ENCODE measurements around the gene CIDEC. TPM values are rescaled to one million over a fixed set of nuclear protein-coding genes. Genes with fewer than 3 reads are reported as not detected.

Gene CIDEC
- total and polyA plus RNA-seq, 4 donors, result 0.24 to 0.54 TPM; not detected in 2

GRCh38 chr3:9820543-9820942 is 59.5 kb downstream of the CIDEC start:
- H3K36me3 ChIP-seq (ENCODE audit: control insufficient read depth, insufficient read depth, low read length), result peaks cover 30% of the 10 kb centered on the region
- H3K4me1 ChIP-seq (ENCODE audit: control insufficient read depth, insufficient read depth, low read length), result no peaks in the 10 kb centered on the region
- 95% methylated on average over 12 of the region's 12 CpGs for WGBS (ENCODE audit: insufficient coverage)
- H3K4me3 ChIP-seq (ENCODE audit: low read depth, low read length), result no peak overlapping the region
- H3K27me3 ChIP-seq (ENCODE audit: control insufficient read depth, insufficient read depth, low read length), result no peaks in the 10 kb centered on the region
- no peak overlapping the region for H3K27ac ChIP-seq (ENCODE audit: low read depth, low read length)
- no peaks in the 10 kb centered on the region for H3K9me3 ChIP-seq (ENCODE audit: control insufficient read depth, insufficient read depth, low read length)
- no peak for DNase-seq (ENCODE audit: low read depth in 4 of 6, low spot score in 6 of 6)

- no peak overlapping the region for H3K27ac ChIP-seq (ENCODE audit: low read depth, low read length)
- WGBS (ENCODE audit: insufficient coverage), result 96% methylated on average over 6 of the region's 7 CpGs
Measured at GRCh38 chr3:9818666-9819335, 61.3 kb downstream of the CIDEC start.

GRCh38 chr3:9817436-9817835 is 62.6 kb downstream of the CIDEC start:
- Histone ChIP-seq H3K4me3 (ENCODE audit: low read depth, low read length) (no peak overlapping the region), H3K9me3 (ENCODE audit: control insufficient read depth, insufficient read depth, low read length) (no peaks in the 10 kb centered on the region), H3K27ac (ENCODE audit: low read depth, low read length) (no peak overlapping the region), H3K27me3 (ENCODE audit: control insufficient read depth, insufficient read depth, low read length) (no peaks in the 10 kb centered on the region), H3K4me1 (ENCODE audit: control insufficient read depth, insufficient read depth, low read length) (no peaks in the 10 kb centered on the region), H3K36me3 (ENCODE audit: control insufficient read depth, insufficient read depth, low read length) (peaks cover 43% of the 10 kb centered on the region)
- DNase-seq (ENCODE audit: low read depth in 4 of 6, low spot score in 6 of 6), result no peak
- 100% methylated on average over 1 of the region's 6 CpGs for WGBS (ENCODE audit: insufficient coverage)

More at GRCh38 chr3:9818666-9819335, 61.3 kb downstream of the CIDEC start:
- H3K4me3 ChIP-seq (ENCODE audit: low read depth, low read length), result no peak overlapping the region
- H3K9me3 ChIP-seq (ENCODE audit: control insufficient read depth, insufficient read depth, low read length), result no peaks in the 10 kb centered on the region
- H3K27me3 ChIP-seq (ENCODE audit: control insufficient read depth, insufficient read depth, low read length), result no peaks in the 10 kb centered on the region
- peaks cover 32% of the 10 kb centered on the region for H3K36me3 ChIP-seq (ENCODE audit: control insufficient read depth, insufficient read depth, low read length)
- DNase-seq (ENCODE audit: low read depth in 4 of 6, low spot score in 6 of 6), result no peak
- no peaks in the 10 kb centered on the region for H3K4me1 ChIP-seq (ENCODE audit: control insufficient read depth, insufficient read depth, low read length)

Small RNA genes lying within 50 kb of the gene (small RNA-seq; reads per million reads assigned to genes)
- gene RNU6-882P (ENCODE audit: low replicate concordance), result not detected

Other genes with a start within 250 kb of the CIDEC start
- gene MTMR14, start 230.7 kb downstream of the CIDEC start, total RNA-seq, result 10 to 100 TPM; 21.0 to 30.6 TPM
- gene MTMR14, start 230.7 kb downstream of the CIDEC start, polyA plus RNA-seq (ENCODE audit: insufficient read length in 2 of 2), result 10 to 100 TPM; 21.1 to 28.5 TPM
- gene CPNE9, start 176.4 kb downstream of the CIDEC start, total RNA-seq, result 1 to 10 TPM; 3.3 to 6.3 TPM
- gene CPNE9, start 176.4 kb downstream of the CIDEC start, polyA plus RNA-seq (ENCODE audit: insufficient read length in 2 of 2), result 1 to 10 TPM; 5.3 to 6.1 TPM
- 10 to 100 TPM; 10.4 to 18.9 TPM for gene BRPF1, start 148.5 kb downstream of the CIDEC start, total RNA-seq
- gene BRPF1, start 148.5 kb downstream of the CIDEC start, polyA plus RNA-seq (ENCODE audit: insufficient read length in 2 of 2), result 10 to 100 TPM; 15.2 to 16.7 TPM
- 10 to 100 TPM; 25.8 to 42.4 TPM for gene OGG1, start 130.3 kb downstream of the CIDEC start, total RNA-seq
- gene OGG1, start 130.3 kb downstream of the CIDEC start, polyA plus RNA-seq (ENCODE audit: insufficient read length in 2 of 2), result 10 to 100 TPM; 46.1 to 57.8 TPM
- 10 to 100 TPM; 36.3 to 64.4 TPM for gene CAMK1, start 110.3 kb downstream of the CIDEC start, total RNA-seq
- 10 to 100 TPM; 42.3 to 44.1 TPM for gene CAMK1, start 110.3 kb downstream of the CIDEC start, polyA plus RNA-seq (ENCODE audit: insufficient read length in 2 of 2)
- 10 to 100 TPM; 32.5 to 63.1 TPM for gene TADA3, start 87.8 kb downstream of the CIDEC start, total RNA-seq
- 10 to 100 TPM; 80.2 to 88.3 TPM for gene TADA3, start 87.8 kb downstream of the CIDEC start, polyA plus RNA-seq (ENCODE audit: insufficient read length in 2 of 2)
- 100 to 1,000 TPM; 109 to 131 TPM for gene ARPC4, start 87.2 kb downstream of the CIDEC start, total RNA-seq
- 100 to 1,000 TPM; 138 to 141 TPM for gene ARPC4, start 87.2 kb downstream of the CIDEC start, polyA plus RNA-seq (ENCODE audit: insufficient read length in 2 of 2)
- gene TTLL3, start 70.0 kb downstream of the CIDEC start, total RNA-seq, result 10 to 100 TPM; 32.4 to 50.6 TPM
- gene TTLL3, start 70.0 kb downstream of the CIDEC start, polyA plus RNA-seq (ENCODE audit: insufficient read length in 2 of 2), result 10 to 100 TPM; 46.7 to 75.0 TPM
- 10 to 100 TPM; 19.2 to 36.0 TPM for gene RPUSD3, start 36.2 kb downstream of the CIDEC start, total RNA-seq
- 10 to 100 TPM; 48.7 to 53.8 TPM for gene RPUSD3, start 36.2 kb downstream of the CIDEC start, polyA plus RNA-seq (ENCODE audit: insufficient read length in 2 of 2)
- 10 to 100 TPM; 16.7 to 25.2 TPM for gene JAGN1, start 10.4 kb upstream of the CIDEC start, total RNA-seq
- 10 to 100 TPM; 34.0 to 35.2 TPM for gene JAGN1, start 10.4 kb upstream of the CIDEC start, polyA plus RNA-seq (ENCODE audit: insufficient read length in 2 of 2)
- gene IL17RE, start 22.6 kb upstream of the CIDEC start, total RNA-seq, result 1 to 10 TPM in 1 of 2 donors, under 1 TPM in 1; 0.79 to 1.1 TPM
- 1 to 10 TPM; 1.7 to 2.7 TPM for gene IL17RE, start 22.6 kb upstream of the CIDEC start, polyA plus RNA-seq (ENCODE audit: insufficient read length in 2 of 2)
- 10 to 100 TPM; 16.7 to 34.2 TPM for gene IL17RC, start 36.8 kb upstream of the CIDEC start, total RNA-seq
- gene IL17RC, start 36.8 kb upstream of the CIDEC start, polyA plus RNA-seq (ENCODE audit: insufficient read length in 2 of 2), result 10 to 100 TPM; 24.9 to 32.0 TPM
- gene CRELD1, start 53.6 kb upstream of the CIDEC start, total RNA-seq, result 10 to 100 TPM; 36.1 to 64.9 TPM
- gene CRELD1, start 53.6 kb upstream of the CIDEC start, polyA plus RNA-seq (ENCODE audit: insufficient read length in 2 of 2), result 10 to 100 TPM; 67.2 to 88.5 TPM
- gene PRRT3, start 72.2 kb upstream of the CIDEC start, total RNA-seq, result 1 to 10 TPM; 3.8 to 4.0 TPM
- gene PRRT3, start 72.2 kb upstream of the CIDEC start, polyA plus RNA-seq (ENCODE audit: insufficient read length in 2 of 2), result 10 to 100 TPM; 12.3 to 15.5 TPM
- 10 to 100 TPM; 65.0 to 68.7 TPM for gene EMC3, start 106.6 kb upstream of the CIDEC start, total RNA-seq
- 10 to 100 TPM; 80.5 to 85.6 TPM for gene EMC3, start 106.6 kb upstream of the CIDEC start, polyA plus RNA-seq (ENCODE audit: insufficient read length in 2 of 2)
- 10 to 100 TPM; 10.8 to 12.5 TPM for gene FANCD2, start 146.2 kb upstream of the CIDEC start, total RNA-seq
- gene FANCD2, start 146.2 kb upstream of the CIDEC start, polyA plus RNA-seq (ENCODE audit: insufficient read length in 2 of 2), result 10 to 100 TPM; 11.4 to 17.3 TPM
- not detected for gene FANCD2OS, start 228.0 kb upstream of the CIDEC start, total RNA-seq
- gene FANCD2OS, start 228.0 kb upstream of the CIDEC start, polyA plus RNA-seq (ENCODE audit: insufficient read length in 2 of 2), result not detected
- gene BRK1, start 235.4 kb upstream of the CIDEC start, total RNA-seq, result 100 to 1,000 TPM; 128 to 139 TPM
- 100 to 1,000 TPM; 197 to 198 TPM for gene BRK1, start 235.4 kb upstream of the CIDEC start, polyA plus RNA-seq (ENCODE audit: insufficient read length in 2 of 2)